HepG2 (cell line): ENCODE measurements around the gene MYH15.

ENCODE experiments used
- KAT8 ChIP-seq: IDR thresholded peaks from 2 replicates; pipeline ENCODE4 v1.6.1; 2016; ENCODE audit warnings: missing genetic modification reagents, missing compliant biosample characterization
- NFYB ChIP-seq: sonication (generic); formaldehyde crosslinking; IDR thresholded peaks from 2 replicates; pipeline ENCODE4 v1.4.0; 2020; ENCODE audit warnings: missing genetic modification reagents
- ZBTB8A ChIP-seq: sonication (generic); formaldehyde crosslinking; IDR thresholded peaks from 2 replicates; pipeline ENCODE4 v1.4.0; 2020; ENCODE audit warnings: mild to moderate bottlenecking, low read depth, missing genetic modification reagents, borderline replicate concordance
- TF ChIP-seq, protein P1 (sequence below): sonication (generic); formaldehyde crosslinking; IDR thresholded peaks from 2 replicates; pipeline ENCODE4 v1.5.0; 2020; ENCODE audit warnings: mild to moderate bottlenecking, missing genetic modification reagents, moderate library complexity

DNA sequence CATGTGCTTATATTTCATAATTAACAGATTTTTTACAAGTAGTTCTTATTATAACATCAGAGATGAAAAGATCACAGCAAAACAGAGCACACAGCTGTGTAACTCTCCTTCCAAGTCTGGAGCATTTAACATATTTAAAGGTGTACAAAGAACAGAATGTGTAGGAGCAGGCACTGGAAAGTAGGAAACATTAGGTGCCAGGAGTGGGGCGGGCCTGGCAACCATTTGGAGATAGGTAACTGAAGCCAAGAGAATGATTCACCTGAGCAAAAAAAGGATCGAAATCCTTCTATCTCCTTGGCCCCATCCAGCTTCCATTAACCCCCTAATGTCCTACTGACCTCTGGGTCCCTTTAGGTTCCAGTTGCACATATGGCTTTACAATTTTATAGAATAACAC is 2.3 kb upstream of the MYH15 start:
- TF ChIP-seq ZBTB8A (no peak), KAT8 (CRISPR knock-in tag) (no peak), NFYB (CRISPR knock-in tag) (no peak)
- TF ChIP-seq, protein P1, sequence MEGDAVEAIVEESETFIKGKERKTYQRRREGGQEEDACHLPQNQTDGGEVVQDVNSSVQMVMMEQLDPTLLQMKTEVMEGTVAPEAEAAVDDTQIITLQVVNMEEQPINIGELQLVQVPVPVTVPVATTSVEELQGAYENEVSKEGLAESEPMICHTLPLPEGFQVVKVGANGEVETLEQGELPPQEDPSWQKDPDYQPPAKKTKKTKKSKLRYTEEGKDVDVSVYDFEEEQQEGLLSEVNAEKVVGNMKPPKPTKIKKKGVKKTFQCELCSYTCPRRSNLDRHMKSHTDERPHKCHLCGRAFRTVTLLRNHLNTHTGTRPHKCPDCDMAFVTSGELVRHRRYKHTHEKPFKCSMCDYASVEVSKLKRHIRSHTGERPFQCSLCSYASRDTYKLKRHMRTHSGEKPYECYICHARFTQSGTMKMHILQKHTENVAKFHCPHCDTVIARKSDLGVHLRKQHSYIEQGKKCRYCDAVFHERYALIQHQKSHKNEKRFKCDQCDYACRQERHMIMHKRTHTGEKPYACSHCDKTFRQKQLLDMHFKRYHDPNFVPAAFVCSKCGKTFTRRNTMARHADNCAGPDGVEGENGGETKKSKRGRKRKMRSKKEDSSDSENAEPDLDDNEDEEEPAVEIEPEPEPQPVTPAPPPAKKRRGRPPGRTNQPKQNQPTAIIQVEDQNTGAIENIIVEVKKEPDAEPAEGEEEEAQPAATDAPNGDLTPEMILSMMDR (CRISPR knock-in tag) = no peak
